A549 treated with dexamethasone at 1 μM for 4 hours (cell line): ENCODE data around the gene RLN3. TPM values are rescaled to one million over a fixed set of nuclear protein-coding genes. Genes with fewer than 3 reads are reported as not detected.

Experiments
- total RNA-seq: library from RNA; stranded (reverse); fragments of 200-300 nt; extraction: Qiagen RNA extraction; gene quantifications from 5 replicates; pipeline ENCODE4 v1.2.3, GENCODE V29; 2022

RLN3 gene
- total RNA-seq: not detected in 5 replicates

GRCh38 chr19:14027856-14028450, at the start of gene RLN3:
Gene RLN3 (plus strand): TSS chr19:14028148. CDS start chr19:14028205, 57 bp downstream.

GRCh38 chr19:14006085-14006765, 21.7 kb upstream of the RLN3 start, which contains the start of gene RFX1:
Gene RFX1 (minus strand): TSS chr19:14006320. CDS start chr19:13993843, 12,477 bp downstream.

GRCh38 chr19:14031719-14032480, 4.0 kb downstream of the RLN3 start, which contains the start of gene IL27RA:
Gene IL27RA (plus strand): TSS chr19:14031762. CDS start chr19:14031873, 111 bp downstream.

GRCh38 chr19:14061751-14062557, 34.0 kb downstream of the RLN3 start, which contains the start of gene PALM3:
Gene PALM3 (minus strand): TSS chr19:14062076. CDS start chr19:14061980, 96 bp downstream.

GRCh38 chr19:14072535-14073260, 44.8 kb downstream of the RLN3 start, which contains the start of gene MISP3:
Gene MISP3 (plus strand): TSS chr19:14072786. CDS start chr19:14073310, 524 bp downstream.

Other genes starting within 250 kb of the RLN3 start
- gene ZSWIM4, start 232.7 kb upstream of the RLN3 start, total RNA-seq: 2.1 to 3.2 TPM (median 2.9 TPM) in 5 replicates
- gene NANOS3, start 151.0 kb upstream of the RLN3 start, total RNA-seq: 1.3 to 3.4 TPM (median 2.5 TPM) in 5 replicates
- gene BRME1, start 122.0 kb upstream of the RLN3 start, total RNA-seq: 0.51 to 0.96 TPM (median 0.64 TPM) in 5 replicates
- 6.3 to 10.5 TPM (median 10.4 TPM) in 5 replicates for gene CC2D1A, start 121.9 kb upstream of the RLN3 start, total RNA-seq
- 1.2 to 1.5 TPM (median 1.2 TPM) in 5 replicates for gene PODNL1, start 89.7 kb upstream of the RLN3 start, total RNA-seq
- 16.7 to 20.8 TPM (median 19.9 TPM) in 5 replicates for gene DCAF15, start 75.6 kb upstream of the RLN3 start, total RNA-seq
- gene RFX1, start 21.8 kb upstream of the RLN3 start, total RNA-seq: 2.1 to 5.1 TPM (median 5.1 TPM) in 5 replicates
- 7.0 to 10.6 TPM (median 8.7 TPM) in 5 replicates for gene IL27RA, start 3.6 kb downstream of the RLN3 start, total RNA-seq
- 1.5 to 2.1 TPM (median 1.9 TPM) in 5 replicates for gene PALM3, start 33.9 kb downstream of the RLN3 start, total RNA-seq
- 2.0 to 4.6 TPM (median 3.6 TPM) in 5 replicates for gene MISP3, start 44.6 kb downstream of the RLN3 start, total RNA-seq
- gene C19orf67, start 57.6 kb downstream of the RLN3 start, total RNA-seq: not detected in 5 replicates
- 26.8 to 44.2 TPM (median 40.6 TPM) in 5 replicates for gene SAMD1, start 62.6 kb downstream of the RLN3 start, total RNA-seq
- gene PRKACA, start 89.6 kb downstream of the RLN3 start, total RNA-seq: 33.2 to 40.2 TPM (median 37.5 TPM) in 5 replicates
- 25.2 to 28.6 TPM (median 28.1 TPM) in 5 replicates for gene ASF1B, start 108.4 kb downstream of the RLN3 start, total RNA-seq
- 5.3 to 10.0 TPM (median 8.7 TPM) in 5 replicates for gene ADGRL1, start 178.0 kb downstream of the RLN3 start, total RNA-seq